NK-92 treated with Interleukin-12 subunit alpha and Interleukin-12 subunit beta, amount 100 ng/mL, for 24 hours (cell line): ENCODE data around the gene ABHD15.

ENCODE experiments used
- DNase-seq: peaks from one replicate; lab custom pipeline; 2025; lab: John Stamatoyannopoulos, UW

ABHD15 gene

DNA sequence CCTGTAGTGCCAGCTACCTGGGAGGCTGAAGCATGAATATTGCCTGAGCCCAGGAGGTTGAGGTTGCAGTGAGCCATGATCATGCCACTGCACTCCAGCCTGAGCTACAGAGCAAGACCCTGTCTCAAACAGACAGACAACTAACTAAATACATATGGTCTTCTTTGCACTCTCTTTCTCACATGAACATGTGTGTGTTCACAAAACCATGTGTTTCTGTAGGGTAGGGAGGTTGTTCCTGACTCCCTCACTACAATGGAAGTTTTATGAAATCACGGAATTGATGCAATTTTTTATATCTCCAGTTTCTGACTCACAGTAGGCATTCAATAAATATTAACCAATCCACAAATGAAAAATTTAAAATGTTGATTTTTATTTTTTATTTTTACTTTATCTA is 48.5 kb downstream of the ABHD15 start:
- DNase-seq: no peak

DNA sequence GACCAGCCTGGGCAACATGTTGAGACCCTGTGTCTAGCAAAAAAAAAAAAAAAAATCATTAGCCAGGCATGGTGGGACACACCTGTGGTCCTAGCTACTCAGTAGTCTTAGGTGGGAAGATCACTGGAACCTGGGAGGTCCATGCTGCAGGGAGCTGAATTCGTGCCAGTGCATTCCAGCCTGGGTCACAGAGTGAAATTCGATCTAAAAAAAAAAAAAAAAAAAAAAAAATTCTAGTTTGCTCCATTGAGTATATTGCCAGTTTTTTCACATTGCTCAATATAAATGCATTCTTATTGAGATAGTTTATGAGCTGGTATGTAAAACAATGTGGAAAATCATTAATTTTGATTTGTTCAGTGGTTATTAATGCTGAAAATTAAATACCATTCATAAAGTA is 52.0 kb downstream of the ABHD15 start:
- DNase-seq: no peak

DNA sequence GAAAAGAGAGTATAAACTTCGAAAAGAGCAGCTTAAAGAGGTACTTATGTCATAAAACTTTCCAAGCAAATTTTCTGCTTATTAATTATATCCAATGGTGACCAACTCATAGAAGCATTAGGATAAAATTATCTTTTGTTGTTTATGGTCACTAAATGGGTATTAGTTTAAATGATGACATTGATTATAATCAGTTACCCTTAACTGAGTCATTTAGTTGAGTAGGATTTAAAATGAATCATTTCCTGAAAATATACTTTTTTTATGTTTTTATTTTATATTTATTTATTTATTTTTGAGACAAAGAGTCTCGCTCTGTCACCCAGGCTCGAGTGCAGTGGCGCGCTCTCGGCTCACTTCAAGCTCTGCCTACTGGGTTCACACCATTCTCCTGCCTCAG is 55.9 kb downstream of the ABHD15 start:
- no peak for DNase-seq
